Parietal lobe (tissue), 1 donor: ENCODE data around the gene LRRC7. TPM values are rescaled to one million over a fixed set of nuclear protein-coding genes. Genes with fewer than 3 reads are reported as not detected.

Experiments
- total RNA-seq: library from RNA; depleted of rRNA; stranded (reverse); fragments of >200 nt; gene quantifications from one replicate; pipeline ENCODE4 v1.2.3, GENCODE V29; 2014

LRRC7 gene
- total RNA-seq: 639 TPM

GRCh38 chr1:69567652-69568420 lies at the start of gene LRRC7:
LRRC7 (plus strand) TSS chr1:69567922; CDS start chr1:69568640, 718 bp downstream.

